HG03342 (cell line): ENCODE data around the gene ACOX3.
"Not testable (repeated sequence)": the region's sequence is repeated elsewhere in the genome, so short reads cannot be mapped to it uniquely, and the experiment has no call there.

ENCODE experiments used
- ATAC-seq: cut with Tn5 transposase; IDR thresholded peaks from one replicate; pipeline ENCODE4 v1.9.1; 2021; ENCODE audit warnings: mild to moderate bottlenecking, moderate library complexity; ENCODE audit not compliant: unreplicated experiment

The ACOX3 gene

DNA sequence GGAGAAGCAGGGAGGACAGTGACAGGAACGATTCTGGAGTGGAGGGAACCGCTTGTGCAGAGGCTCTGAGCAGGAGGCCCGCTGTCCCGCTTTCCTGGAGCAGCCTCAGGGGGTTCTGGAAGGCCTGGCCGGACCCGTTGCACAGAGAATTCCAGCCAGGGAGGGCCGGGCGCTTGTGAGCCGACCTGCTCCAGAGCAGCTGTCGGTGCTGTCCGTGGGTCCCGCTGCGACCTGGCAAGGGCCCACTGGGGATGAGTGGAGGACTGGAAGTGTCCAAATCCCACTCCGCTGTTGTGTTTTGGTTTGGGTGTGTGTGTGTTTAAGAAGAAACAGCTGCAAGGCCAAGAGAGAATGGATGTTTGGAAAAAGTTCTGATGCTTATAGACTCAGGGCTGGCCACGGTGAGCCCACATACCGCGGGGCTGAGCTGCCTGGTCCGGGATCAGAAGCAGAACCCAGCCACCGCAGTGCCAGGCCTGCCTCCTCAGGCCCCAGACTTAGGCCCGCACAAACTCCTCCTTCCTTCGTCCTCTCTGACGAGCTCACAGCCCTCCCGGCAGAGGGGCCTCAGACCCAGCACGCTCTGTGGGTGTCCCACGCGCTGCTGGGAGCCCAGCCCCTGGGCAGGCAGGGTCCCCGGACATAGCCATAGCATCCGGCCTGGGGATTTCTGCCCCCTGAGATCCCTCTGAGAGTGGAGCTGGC is 97.1 kb downstream of the ACOX3 start:
- no peak for ATAC-seq

DNA sequence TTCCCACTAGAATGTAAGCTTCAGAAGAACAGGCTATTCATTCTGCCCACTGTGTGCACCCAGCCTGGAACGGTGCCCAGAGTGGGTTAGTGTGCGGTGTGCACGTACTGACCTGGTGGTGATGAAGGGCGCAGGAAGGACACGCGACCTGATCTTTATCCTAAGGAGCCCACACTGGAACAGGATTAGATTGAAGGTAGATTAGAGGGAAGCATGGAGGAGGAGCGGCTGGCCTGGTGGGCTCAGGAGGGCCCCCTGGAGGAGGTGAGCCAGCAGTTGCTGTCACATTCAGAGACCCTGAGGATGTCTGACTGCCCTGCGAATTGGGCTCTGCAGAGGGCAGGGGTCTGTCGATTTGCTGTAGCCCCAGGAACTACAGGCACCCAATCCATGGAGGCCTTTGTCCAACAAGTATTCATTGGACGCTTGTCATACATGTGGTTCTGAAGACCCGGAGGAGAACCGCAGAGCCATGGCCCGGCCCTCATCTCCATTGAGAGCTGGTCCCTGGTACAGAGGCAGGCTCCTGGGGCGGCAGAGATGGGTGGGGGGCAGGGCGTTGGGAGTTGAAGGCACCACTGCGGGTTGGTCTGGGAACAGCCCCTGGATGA is 97.8 kb downstream of the ACOX3 start:
- ATAC-seq, result no peak

DNA sequence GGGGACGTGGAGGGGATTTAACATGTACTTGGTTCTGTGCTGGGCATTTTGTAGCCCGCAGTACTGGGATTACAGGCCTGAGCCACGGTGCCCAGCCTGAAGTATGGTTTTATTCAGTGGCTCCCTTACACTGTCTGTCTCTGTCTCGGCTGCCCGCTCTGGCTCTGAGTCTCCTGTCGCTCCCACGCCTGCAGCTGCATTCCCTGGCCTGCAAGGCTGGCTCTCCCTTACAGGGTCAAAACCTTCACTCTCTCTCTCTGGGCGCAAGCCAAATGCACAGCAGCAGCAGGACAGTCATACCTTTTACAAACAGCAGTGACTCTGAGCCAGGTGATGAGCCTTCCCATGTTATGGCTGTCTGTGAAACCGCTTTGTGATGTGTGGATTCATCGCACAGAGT is 98.8 kb downstream of the ACOX3 start:
- ATAC-seq, result no peak

DNA sequence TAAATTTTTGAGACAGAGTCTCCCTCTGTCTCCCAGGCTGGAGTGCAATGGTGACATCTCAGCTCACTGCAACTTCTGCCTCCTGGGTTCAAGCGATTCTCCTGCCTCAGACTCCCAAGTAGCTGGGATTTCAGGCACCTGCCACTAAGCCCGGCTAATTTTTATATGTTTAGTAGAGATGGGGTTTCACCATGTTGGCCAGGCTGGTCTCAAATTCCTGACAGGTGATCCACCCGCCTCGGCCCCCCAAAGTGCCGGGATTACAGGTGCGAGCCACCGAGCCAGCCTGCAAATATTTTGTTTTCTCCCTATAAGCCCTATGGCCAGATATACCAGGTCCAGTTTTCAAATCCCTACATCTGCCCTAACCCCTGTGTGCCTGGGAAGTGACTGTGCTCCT is 99.2 kb downstream of the ACOX3 start:
- not testable (repeated sequence) for ATAC-seq

DNA sequence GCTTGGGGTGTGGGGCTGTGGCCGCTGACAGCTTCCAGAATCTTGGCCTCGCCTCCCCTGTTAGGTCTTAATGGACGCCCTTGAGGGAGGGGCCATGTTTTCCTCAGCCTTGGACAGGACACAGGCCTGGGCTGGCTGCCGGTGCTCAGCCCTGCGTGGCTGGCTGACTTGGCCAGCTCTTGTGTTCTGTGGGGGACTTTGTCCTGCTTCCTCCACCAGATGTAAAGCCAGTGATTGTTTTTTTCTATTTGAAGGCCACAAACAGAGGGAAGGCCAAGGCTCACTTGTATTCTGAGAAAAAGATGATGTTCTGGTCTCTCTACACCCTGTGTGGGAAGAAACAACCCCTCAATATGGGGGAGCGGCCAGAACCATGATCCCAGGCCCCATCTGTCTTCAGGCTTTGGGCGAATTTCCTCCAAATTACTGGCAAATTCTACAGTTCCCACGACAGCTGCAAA is 99.7 kb downstream of the ACOX3 start:
- no peak for ATAC-seq

DNA sequence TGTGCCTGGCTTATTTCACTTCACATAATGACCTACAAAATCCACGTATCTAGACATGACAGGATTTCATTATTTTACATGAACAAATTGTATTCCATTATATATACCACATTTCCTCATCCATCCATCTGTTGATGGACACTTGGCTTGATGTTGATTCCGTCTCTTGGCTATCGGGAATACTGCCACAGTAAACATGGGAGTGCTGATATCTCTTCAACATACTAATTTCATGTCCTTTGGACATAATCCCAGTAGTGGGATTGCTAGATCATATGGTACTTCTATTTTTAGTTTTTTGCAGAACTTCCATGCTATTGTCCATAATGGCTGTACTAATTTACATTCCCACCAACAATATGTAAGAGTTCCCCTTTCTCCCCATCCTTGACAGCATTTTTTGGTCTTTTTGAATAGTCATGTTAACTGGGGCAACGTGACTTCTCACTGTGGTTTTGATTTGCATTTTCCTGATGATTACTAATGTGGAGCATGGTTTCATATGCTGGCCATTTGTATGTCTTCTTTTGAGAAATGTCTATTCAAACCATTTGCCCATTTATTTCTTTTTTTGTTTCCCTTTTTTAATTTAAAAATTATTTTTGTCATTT is 102.1 kb downstream of the ACOX3 start:
- ATAC-seq, result no peak

DNA sequence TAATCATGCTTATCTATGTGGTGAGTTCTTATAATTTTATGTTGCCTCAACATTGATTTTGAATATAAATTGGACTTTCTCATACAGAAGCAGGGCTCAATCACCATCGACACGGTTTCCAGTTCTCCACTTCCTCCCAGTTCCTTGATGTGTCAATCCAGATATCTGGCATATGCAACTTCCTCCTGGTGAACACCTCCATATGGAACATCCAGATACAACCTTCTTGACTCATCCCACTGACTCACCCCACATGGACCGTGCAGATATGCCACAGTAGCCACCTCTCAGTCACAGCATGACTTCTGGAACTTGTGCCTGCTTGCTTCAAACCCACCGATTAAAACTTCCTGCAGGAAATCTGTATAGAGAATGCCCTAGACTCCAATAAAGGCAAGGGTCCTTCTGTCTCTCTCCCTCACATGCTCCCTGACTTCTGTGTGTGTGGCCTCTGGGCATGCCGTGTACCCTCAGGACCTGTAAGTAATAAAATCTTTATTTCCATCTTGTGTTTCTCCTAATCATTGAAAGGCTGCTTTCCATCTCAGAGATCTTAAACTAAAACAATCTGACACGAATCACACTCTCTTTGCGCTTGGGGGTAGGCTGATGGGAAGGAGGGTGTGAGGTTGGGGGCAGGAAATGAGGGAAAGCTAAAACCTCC is 104.0 kb downstream of the ACOX3 start:
- ATAC-seq, result no peak

DNA sequence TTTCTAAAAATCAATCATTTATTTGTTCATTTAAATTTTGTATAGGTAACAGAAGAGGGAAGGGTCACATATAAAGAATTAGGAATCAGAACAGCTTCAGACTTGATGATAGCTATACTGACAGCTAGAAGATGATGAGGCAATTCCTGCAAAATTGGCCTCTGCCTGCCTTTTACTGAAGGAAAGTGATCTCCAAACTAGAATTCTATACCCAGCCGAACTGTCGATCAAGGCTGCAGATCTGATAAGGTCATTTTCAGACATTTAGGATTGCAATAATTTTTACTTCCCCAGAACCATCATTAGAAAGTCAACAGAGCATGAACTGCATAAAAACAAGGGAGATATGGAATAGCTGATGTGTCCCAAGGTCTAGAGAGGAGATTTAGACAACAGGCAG is 104.7 kb downstream of the ACOX3 start:
- no peak for ATAC-seq

DNA sequence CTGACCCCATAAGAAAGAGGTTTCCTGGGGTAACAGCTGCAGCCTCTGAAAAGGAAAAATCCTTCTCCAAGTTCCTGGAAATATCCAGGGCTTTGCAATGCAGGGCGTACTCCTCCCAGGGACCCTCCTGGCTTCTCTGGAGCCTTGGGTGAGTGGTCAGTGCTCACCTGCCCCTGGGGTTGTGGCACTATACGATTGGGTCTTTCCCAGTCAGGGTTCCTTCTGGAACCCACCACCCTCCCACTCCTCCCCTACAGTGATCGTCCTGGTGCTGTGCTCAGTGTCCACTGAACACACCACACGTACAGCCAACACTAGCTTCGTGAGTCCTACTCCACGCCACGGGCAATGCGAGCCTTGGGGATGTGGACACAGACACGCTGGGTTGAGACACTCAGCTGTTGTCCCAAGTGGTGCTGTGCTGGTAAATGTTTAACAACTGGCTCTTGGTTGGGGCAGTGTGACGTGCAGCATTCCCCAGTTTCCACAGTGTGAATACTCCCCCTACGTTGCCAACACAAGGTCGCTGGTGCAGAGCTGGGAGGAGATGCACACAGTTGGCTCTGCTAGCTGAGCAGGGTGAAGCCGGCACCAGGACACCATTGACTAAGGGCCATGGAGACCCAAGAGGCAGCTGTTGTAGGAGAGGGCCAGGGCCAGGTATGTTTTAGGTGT is 105.6 kb downstream of the ACOX3 start:
- ATAC-seq, result no peak

DNA sequence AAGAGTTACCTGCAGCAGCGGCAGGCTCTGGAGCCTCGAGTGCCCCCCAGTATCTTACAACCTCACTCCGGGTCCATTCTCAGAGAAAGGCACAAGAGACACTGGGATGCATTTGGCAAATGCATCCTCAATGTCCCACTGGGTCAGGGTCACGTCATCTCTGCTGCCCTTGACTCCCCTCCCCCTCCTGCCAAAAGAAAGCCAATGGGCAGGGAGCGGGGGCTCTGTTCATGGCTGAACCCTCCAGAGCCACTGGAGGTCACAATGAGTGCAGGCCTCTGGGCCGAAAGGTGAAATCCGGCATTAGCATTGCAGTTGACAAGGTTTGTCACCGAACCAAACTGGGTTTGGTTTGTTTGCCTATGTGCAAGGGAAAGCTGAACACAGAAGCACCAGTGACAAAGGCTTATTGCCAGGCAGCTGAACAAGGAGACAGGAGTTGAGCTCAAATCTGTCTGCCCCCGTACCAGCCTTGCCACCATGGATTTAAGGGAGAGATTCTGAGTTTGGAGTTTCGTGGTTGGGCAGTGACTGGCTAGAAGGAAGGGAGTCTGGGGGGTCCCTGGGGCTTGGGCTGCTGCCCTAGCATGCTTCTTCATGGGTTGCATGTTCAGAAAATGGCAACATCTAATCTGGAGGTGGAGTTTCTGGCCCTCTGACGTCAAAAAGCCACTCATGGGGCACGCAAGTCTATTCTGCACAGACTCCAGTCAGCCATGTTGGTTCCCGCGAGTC is 106.6 kb downstream of the ACOX3 start:
- ATAC-seq, result no peak

DNA sequence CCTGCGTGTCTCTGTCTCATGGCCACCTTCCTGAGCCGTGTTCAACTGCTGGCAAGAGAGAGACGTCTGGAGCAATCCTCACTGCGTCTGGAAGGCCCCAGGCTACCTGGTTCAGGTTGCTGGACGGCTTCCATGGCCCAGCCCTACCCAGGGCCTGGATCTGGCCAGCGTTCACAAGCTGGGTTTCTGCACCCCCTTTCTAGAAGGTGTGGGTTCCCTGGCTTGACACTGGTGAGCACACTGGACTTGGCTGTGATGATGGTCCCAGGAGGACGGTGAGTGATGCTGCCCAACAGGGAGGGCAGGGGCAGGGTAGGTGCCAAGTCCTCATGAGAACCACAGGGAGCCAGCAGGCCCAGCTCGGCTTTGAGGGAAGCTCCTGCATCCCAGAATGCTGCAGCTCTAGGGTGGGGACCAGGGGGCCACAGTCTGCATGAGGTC is 107.6 kb downstream of the ACOX3 start:
- no peak for ATAC-seq

DNA sequence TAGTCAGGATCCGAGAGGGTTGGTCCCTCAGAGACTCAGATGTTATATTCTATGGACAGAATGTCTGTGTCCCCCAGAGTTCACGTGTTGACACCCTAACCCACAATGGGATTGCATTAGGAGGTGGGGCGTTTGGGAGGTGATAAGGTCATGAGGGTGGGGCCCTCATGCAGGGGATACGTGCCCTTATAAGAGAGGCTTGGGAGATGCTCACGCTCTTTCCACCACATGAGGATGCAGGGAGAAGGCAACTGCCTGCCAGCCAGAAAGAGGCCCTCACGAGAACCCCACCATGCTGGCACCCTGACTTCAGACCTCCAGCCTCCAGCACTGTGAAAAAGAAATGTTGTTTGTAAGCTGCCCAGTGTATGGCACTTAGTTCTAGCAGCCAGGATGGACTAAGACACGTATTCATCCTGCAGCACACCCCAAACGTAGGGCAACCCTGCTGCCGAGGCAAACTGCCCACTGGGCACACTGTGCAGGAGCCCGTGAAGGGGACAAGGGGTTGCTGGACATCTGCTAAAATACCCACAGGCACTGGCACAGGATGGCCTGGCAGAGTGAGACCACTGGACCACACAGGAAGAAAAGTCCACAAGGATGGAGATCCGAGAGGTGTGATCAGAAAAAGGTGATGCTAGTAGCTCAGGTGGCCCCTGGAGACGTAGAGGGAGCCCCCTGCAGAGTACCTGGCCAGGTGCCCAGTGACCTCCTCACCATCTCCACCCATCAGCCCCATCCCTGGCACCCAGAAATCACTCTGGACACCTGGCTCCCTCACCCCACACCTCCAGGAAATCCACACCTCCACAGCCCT is 108.3 kb downstream of the ACOX3 start:
- ATAC-seq, result no peak

DNA sequence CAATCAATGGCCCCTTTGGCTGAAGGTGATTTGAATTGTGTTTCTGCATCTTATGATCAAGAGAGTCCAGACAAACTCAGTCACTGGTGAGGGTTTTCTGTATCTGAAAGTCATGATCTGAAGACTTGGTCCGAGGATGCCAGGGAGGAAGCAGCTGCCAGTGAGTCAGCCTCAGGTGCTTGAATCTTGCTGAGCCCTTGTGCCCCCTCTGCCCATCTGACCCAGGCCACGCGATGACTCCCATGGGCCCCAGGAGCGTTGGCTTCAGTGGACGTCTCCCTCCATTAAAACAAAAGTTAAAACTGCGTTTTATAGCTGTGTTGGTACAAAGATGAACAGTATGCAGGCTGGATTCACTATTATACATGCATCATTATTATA is 109.0 kb downstream of the ACOX3 start:
- no peak for ATAC-seq

DNA sequence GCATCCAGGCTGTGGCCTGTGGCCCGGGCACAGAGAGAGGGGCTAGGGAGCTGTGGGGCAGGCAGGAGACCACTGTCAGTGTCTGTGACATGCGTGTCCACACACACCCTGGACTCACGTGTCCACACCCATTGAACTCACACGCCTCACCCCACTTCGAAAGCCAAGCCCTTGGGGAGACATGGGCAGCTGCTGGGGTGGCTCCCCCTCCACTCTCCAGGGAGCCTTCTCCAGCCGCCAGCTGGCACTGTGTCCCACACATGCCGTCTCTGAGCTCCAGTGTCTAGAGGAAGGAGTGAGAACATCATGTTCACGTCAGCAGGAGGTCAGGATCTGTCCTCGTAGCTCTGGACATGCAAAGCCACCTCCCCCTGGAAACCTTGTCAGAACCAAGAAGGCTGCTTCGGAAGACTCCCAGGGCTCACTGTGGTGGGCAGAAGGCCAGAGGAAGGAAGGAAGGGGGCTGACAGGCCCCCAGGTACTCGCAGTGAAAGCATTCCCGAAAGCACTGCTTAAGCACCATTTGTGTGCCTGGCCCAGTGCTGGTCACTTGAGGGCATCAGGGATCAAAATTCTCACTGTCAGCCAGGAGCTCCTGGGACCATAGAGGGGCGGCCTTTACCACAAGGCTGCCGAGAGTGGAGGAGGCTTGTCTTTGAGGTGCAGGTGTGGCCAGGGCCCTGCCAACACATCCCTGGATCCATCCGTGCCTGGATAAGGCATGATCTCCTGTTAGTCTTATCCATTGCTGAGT is 109.5 kb downstream of the ACOX3 start:
- no peak for ATAC-seq

DNA sequence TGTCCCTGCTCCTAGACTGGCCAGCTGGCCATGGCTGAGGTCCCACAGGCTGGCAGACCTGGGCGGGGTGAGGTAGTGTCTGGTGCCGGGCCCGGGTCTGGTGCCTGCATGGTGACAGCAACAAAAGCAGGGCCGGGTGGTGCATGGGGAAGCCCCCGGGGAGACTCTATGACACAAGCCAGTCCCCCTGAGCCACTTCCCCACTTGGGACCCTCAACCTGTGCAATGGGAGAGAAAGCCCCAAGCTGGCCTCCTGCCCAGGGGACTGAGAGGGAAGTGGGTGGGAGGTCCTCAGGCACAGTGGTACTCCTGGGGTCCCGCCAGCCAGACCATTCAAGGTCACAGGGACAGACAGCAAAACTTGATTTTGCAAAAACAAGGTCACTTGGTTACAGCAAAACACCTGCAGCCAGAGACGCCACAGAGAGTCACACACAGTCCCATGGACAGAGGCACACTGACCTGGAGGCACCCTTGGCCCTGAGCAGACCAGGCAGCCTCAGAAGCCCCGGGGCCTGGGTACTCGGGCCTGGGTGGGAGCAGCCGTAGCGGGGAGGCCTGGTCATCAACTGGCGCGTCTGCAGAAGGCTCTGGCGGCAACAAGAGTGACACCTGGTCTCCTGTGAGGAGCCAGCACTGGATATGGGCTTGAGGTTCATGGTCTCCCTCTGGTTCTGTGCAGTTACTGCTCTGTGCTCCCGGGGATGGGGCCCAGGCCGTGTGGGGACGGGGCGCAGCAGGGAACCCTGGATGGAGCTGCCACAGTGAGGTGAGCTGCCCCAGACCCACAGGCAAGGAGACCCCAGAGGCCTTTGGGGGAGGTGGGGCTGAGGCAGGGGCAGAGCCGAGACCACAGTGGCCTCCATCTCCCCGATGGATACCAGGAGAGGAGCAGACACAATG is 110.4 kb downstream of the ACOX3 start:
- no peak for ATAC-seq

DNA sequence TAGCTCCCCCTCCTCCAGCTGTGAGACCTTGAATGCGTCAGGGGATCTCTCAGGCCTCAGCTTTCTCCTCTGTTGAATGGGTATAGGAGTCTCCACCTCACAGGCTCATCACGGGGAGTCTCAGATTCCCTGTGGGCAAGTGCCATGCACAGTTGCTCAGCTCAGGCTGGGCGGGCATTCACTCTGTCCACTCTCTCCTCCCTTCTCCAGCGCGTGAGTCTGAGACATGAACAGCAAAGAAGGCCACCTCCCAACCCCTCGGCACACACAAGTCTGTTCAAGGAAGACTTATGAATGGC is 111.0 kb downstream of the ACOX3 start:
- ATAC-seq, result no peak

DNA sequence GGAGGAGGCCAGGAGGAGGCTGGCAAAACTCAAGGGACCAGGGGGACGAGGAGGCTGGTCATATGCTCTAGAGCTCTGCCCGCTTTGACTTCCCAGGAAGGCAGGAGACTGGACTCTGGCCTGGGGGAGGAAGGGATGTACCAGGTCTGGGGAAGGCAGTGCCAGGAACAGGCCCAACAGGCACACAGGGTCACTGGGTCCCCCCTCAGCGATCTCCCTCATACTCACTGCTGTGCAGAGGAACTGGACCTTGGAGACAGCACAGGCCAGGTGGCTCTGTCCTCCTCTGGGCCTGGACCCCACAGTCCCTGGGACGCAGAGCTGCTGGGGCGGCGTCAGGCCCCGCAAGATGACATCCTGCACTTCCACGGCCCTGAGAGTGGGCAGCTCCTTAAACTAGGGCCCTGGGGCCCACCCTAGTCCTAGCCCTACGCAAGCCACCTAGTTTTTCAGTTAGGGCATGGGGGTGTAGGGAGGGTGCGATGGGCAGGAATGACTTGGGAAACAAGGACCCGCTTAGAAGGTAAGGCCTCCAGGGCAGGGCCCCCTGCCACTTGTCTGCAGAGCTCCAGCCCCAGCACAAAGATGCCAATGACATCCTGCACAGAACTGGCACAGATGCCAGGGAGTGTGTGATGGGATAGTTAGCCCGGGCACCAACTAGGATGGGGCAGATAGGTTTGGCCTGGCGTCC is 111.5 kb downstream of the ACOX3 start:
- ATAC-seq, result no peak

DNA sequence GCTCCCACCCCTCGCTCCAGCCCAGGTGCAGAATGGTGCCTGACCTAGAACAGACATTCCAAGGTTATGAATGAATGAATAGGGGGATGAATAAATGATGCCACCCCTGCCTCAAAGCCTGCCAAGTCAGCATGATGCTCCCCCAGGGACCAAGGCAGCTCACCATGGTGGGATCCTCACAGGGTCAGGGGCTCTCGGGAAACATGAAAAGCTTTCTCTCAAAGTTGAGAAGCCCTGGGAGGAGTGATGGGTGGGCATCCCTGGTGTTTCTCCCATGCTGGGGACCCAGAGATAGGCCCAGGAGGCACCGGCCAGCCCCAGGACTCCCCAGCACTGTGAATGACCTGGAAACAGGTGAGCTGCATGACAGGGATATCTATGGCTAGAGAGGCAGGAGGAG is 112.1 kb downstream of the ACOX3 start:
- no peak for ATAC-seq
